Upper lobe of right lung (tissue), 1 donor: Measurements from ENCODE around the gene ARID5B. TPM values are rescaled to one million over a fixed set of nuclear protein-coding genes. Genes with fewer than 3 reads are reported as not detected.

Experiments
- ATAC-seq: fragments of 200-7000 bp; cut with Tn5 transposase; one replicate; pipeline ENCODE4 v1.9.1; 2020; ENCODE audit warnings: mild to moderate bottlenecking, moderate library complexity
- DNase-seq: peaks from one replicate; pipeline ENCODE4 v3.0.0-alpha.2; 2020
- H3K27ac ChIP-seq: fragments of 200-600 bp; one replicate; pipeline ENCODE4 v1.8.0; 2022
- H3K27me3 ChIP-seq: fragments of 200-600 bp; one replicate; pipeline ENCODE4 v1.8.0; 2022; ENCODE audit warnings: mild to moderate bottlenecking
- H3K36me3 ChIP-seq: fragments of 200-600 bp; one replicate; pipeline ENCODE4 v1.8.0; 2022
- H3K4me1 ChIP-seq: fragments of 200-600 bp; one replicate; pipeline ENCODE4 v1.8.0; 2022
- H3K4me3 ChIP-seq: fragments of 200-600 bp; one replicate; pipeline ENCODE4 v1.8.0; 2022; ENCODE audit warnings: mild to moderate bottlenecking
- H3K9me3 ChIP-seq: fragments of 200-600 bp; one replicate; pipeline ENCODE4 v1.8.0; 2022
- CTCF ChIP-seq: fragments of 200-600 bp; IDR thresholded peaks from one replicate; pipeline ENCODE4 v1.8.0; 2022; ENCODE audit warnings: antibody characterized with exemption
- intact Hi-C: fragments of 100-400 bp; cut with DNase I; formaldehyde crosslinking; loops from one replicate; pipeline ENCODE4 v1.11.0; 2022
- total RNA-seq: library from RNA; stranded (reverse); fragmentation: NEBNext Ultra II Directional; extraction: Animal tissue kit (Norgen Biotek cat#: 25700); gene quantifications from one replicate; pipeline ENCODE4 v1.2.1, GENCODE V29; 2021
- donor health status: DM: no; HTN: yes; CAD: no; lungs with severe emphysema.

Gene ARID5B
- total RNA-seq, 1 donor from 2014 or later: 34.1 TPM

- intact Hi-C loops: no loop called here
- no peaks in the 10 kb centered on the region for H3K27me3 ChIP-seq
- H3K27ac ChIP-seq: peak overlapping the region; percentile 93
- peak overlapping the region; percentile 58 for H3K4me3 ChIP-seq
- H3K4me1 ChIP-seq: peaks cover 59% of the 10 kb centered on the region
- ATAC-seq (no peak), DNase-seq (no peak)
- TF ChIP-seq CTCF: no peak
- H3K36me3 ChIP-seq: peaks cover 21% of the 10 kb centered on the region
- no peaks in the 10 kb centered on the region for H3K9me3 ChIP-seq
Measured at GRCh38 chr10:62049624-62050345, 148.3 kb downstream of the ARID5B start.

- Histone ChIP-seq H3K9me3 (no peaks in the 10 kb centered on the region), H3K4me1 (peaks cover 63% of the 10 kb centered on the region), H3K36me3 (peaks cover 21% of the 10 kb centered on the region), H3K4me3 (peak overlapping the region; percentile 58), H3K27ac (peak overlapping the region; percentile 93), H3K27me3 (no peaks in the 10 kb centered on the region)
- intact Hi-C loops: no loop called here
- no peak for DNase-seq
- no peak for TF ChIP-seq CTCF
- no peak for ATAC-seq
Measured at GRCh38 chr10:62050346-62050892, 148.9 kb downstream of the ARID5B start.

GRCh38 chr10:62050893-62051433 is 149.5 kb downstream of the ARID5B start:
- ATAC-seq (peak; percentile 61), DNase-seq (no peak)
- TF ChIP-seq CTCF: no peak
- Histone ChIP-seq H3K4me1 (peaks cover 57% of the 10 kb centered on the region), H3K27ac (peak overlapping the region; percentile 93), H3K4me3 (peak overlapping the region; percentile 58), H3K27me3 (no peaks in the 10 kb centered on the region), H3K36me3 (peaks cover 21% of the 10 kb centered on the region), H3K9me3 (no peaks in the 10 kb centered on the region)
- intact Hi-C loops: no loop called here

- Histone ChIP-seq H3K4me1 (peaks cover 46% of the 10 kb centered on the region), H3K27ac (no peak overlapping the region)
Measured at GRCh38 chr10:62052276-62052675, 150.8 kb downstream of the ARID5B start.

GRCh38 chr10:62053860-62054259 is 152.4 kb downstream of the ARID5B start:
- Histone ChIP-seq H3K4me3 (peak overlapping the region; percentile 9), H3K36me3 (peaks cover 37% of the 10 kb centered on the region), H3K4me1 (peaks cover 47% of the 10 kb centered on the region), H3K27ac (peak overlapping the region; percentile 49), H3K9me3 (no peaks in the 10 kb centered on the region), H3K27me3 (no peaks in the 10 kb centered on the region)
- TF ChIP-seq CTCF: no peak
- DNase-seq (no peak), ATAC-seq (no peak)
- intact Hi-C loops: no loop called here

More at GRCh38 chr10:62052276-62052675, 150.8 kb downstream of the ARID5B start:
- no peak for TF ChIP-seq CTCF
- Histone ChIP-seq H3K4me3 (peak overlapping the region; percentile 58), H3K9me3 (no peaks in the 10 kb centered on the region), H3K27me3 (no peaks in the 10 kb centered on the region), H3K36me3 (peaks cover 23% of the 10 kb centered on the region)
- DNase-seq: no peak
- intact Hi-C loops: no loop called here
- no peak for ATAC-seq
